Prostate gland (tissue), 2 donors: ENCODE results near the gene DYNLRB2. TPM values are rescaled to one million over a fixed set of nuclear protein-coding genes. Genes with fewer than 3 reads are reported as not detected.

Experiments used
- DNase-seq: peaks from one replicate; pipeline ENCODE4 v3.0.0-alpha.2; 2019; ENCODE audit warnings: low spot score
- H3K27ac ChIP-seq, 2 donors: fragments of 200-600 bp; sonication (generic); 2 replicates each; pipeline ENCODE4 v1.5.1; 2017 to 2019
- H3K27me3 ChIP-seq: fragments of 200-600 bp; sonication (generic); replicated peaks from 2 replicates; pipeline ENCODE4 v1.5.1; 2019; ENCODE audit not compliant: insufficient read depth
- H3K36me3 ChIP-seq, 2 donors: fragments of 200-600 bp; sonication (generic); 1 replicate in 1 of 2; 2 replicates in 1 of 2; pipeline versions ENCODE4 v1.5.1 to v1.8.1; 2017 to 2019
- H3K4me1 ChIP-seq: fragments of 200-600 bp; sonication (generic); replicated peaks from 2 replicates; pipeline ENCODE4 v1.5.1; 2019
- H3K4me3 ChIP-seq, 2 donors: fragments of 200-600 bp; sonication (generic); 2 replicates each; pipeline ENCODE4 v1.5.1; 2017 to 2019
- H3K9me3 ChIP-seq: fragments of 200-600 bp; sonication (generic); 2 replicates; pipeline ENCODE4 v1.5.1; 2017
- POLR2A ChIP-seq: fragments of 450-650 bp; IDR thresholded peaks from one replicate; pipeline ENCODE4 v1.6.1; 2016; ENCODE audit warnings: antibody characterized with exemption, mild to moderate bottlenecking
- POLR2AphosphoS5 ChIP-seq: sonication (generic); formaldehyde crosslinking; IDR thresholded peaks from one replicate; pipeline ENCODE4 v1.6.1; 2017; ENCODE audit warnings: antibody characterized with exemption
- WGBS: methylation state at CpG from one replicate; pipeline ENCODE4 v1.1.5; 2018; 5-methylcytosine and 5-hydroxymethylcytosine counted together
- intact Hi-C: fragments of 100-400 bp; cut with DNase I; formaldehyde crosslinking; loops from one replicate; pipeline ENCODE4 v1.14.2; 2022
- total RNA-seq, 2 donors: library from RNA; depleted of rRNA; stranded (reverse); fragments of >200 nt; gene quantifications; one replicate each; pipeline ENCODE4 v1.1.0, GENCODE V29; 2016
- TF ChIP-seq, protein P1 (sequence below), 4 experiments: fragments of 200-600 bp in 2 of 4; fragments of 450-650 bp in 2 of 4; sonication (generic) in 2 of 4; IDR thresholded peaks; 1 replicate in 3 of 4; 2 replicates in 1 of 4; pipeline ENCODE4 v1.5.1; 2016 to 2019; ENCODE audit warnings: antibody characterized with exemption in 4 of 4, mild to moderate bottlenecking in 2 of 4, moderate library complexity in 2 of 4

Gene DYNLRB2
- total RNA-seq, 2 donors from 2014 or later = 4.6 to 43.5 TPM

DNA sequence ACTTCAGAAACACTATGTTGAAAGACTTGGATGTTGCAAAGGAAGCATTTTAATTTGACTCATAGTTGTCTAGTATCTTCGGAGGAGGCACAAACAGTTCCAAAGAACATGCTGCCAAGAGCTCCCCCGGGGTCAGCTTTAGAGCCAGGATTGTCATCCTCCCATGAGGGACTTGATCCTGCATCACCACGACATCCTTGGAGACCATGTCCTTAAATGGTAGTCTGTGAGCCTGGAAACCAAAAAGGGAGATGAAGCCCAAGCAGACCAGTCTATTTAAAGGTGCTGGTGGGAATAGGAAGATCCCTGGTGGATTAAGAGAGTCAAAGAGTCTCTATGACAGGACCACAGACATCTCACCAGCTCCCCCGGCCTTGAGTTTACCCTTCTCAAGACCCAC lies 33.3 kb upstream of the DYNLRB2 start:
- DNase-seq = no peak
- intact Hi-C loops = no loop called here
- Histone ChIP-seq H3K27me3 (no peaks in the 10 kb centered on the region), H3K9me3 (no peaks in the 10 kb centered on the region), H3K4me3 (no peak overlapping the region), H3K36me3 (no peaks in the 10 kb centered on the region), H3K4me1 (no peaks in the 10 kb centered on the region), H3K27ac (peak overlapping the region; percentile 50 to 58)
- TF ChIP-seq, protein P1, sequence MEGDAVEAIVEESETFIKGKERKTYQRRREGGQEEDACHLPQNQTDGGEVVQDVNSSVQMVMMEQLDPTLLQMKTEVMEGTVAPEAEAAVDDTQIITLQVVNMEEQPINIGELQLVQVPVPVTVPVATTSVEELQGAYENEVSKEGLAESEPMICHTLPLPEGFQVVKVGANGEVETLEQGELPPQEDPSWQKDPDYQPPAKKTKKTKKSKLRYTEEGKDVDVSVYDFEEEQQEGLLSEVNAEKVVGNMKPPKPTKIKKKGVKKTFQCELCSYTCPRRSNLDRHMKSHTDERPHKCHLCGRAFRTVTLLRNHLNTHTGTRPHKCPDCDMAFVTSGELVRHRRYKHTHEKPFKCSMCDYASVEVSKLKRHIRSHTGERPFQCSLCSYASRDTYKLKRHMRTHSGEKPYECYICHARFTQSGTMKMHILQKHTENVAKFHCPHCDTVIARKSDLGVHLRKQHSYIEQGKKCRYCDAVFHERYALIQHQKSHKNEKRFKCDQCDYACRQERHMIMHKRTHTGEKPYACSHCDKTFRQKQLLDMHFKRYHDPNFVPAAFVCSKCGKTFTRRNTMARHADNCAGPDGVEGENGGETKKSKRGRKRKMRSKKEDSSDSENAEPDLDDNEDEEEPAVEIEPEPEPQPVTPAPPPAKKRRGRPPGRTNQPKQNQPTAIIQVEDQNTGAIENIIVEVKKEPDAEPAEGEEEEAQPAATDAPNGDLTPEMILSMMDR (IDR thresholded peaks at IDR 0.05) = no peak
- TF ChIP-seq POLR2AphosphoS5 (peak; percentile 57), POLR2A (no peak)
- 70% methylated on average over 4 of the region's 4 CpGs for WGBS

DNA sequence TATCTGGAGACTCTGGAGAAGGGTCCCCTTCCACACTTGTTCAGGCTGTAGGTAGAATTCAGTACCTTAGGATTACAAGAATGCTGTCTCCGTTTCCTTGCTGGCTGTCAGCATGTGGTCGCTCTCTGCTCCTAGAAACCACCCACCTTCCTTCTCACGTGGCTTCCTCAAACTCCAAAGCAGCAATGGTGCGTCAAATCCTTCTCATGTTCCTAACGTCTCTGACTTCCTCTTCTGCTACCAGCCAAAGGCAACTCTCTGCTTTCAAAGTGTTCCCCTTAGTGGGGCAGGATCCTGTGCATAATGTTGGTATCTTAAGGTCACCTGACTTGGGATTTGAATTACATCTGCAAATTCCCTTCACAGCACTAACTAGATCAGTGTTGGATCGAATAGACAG lies 30.9 kb upstream of the DYNLRB2 start:
- no peak for DNase-seq
- Histone ChIP-seq H3K36me3 (no peaks in the 10 kb centered on the region), H3K27ac (no peak overlapping the region), H3K4me1 (no peaks in the 10 kb centered on the region), H3K4me3 (no peak overlapping the region), H3K9me3 (no peaks in the 10 kb centered on the region), H3K27me3 (no peaks in the 10 kb centered on the region)
- intact Hi-C loops = no loop called here
- no peak for TF ChIP-seq POLR2A
- TF ChIP-seq, protein P1 (IDR thresholded peaks at IDR 0.05) = no peak
- no peak for TF ChIP-seq POLR2AphosphoS5
- 59% methylated on average over 6 of the region's 6 CpGs for WGBS

DNA sequence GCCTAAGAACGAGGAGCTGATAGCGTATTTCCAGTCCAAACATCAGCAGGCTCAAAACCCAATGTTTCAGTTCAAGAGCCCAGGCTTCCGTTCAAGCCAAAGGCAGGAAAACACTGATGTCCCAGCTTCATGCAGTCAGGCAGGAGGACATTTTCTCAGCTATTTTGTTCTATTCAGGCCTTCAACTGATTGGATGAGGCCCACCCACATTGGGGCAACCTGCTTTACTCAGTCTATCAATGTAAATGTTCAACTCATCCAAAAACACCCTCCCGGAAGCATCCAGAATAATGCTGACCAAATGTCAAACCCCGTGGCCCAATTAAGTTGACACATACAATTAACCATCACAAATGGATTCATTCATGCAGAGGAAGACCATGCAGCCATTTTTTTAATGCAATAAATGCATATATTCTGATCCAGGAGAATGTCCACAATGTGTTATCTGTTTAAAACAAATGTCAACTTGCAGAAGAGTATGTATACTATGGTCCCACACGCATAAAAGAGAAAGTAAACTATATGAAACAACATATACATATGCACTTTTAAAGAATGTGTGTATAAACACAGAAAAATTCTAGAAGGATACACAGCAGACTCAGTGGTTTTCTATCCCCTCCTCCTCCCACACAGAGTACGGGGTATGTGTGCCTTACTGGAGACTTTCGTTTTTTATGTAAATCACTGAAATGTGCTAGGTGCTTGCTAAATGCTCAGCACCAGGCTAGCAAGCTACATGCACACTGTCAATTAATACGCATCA lies 28.8 kb upstream of the DYNLRB2 start:
- no peaks in the 10 kb centered on the region for H3K27me3 ChIP-seq
- no peak for DNase-seq
- H3K4me3 ChIP-seq = no peak overlapping the region
- intact Hi-C loops = no loop called here
- no peak overlapping the region for H3K27ac ChIP-seq
- TF ChIP-seq POLR2A (no peak), POLR2AphosphoS5 (no peak)
- TF ChIP-seq, protein P1 (IDR thresholded peaks at IDR 0.05) = no peak
- 92% methylated on average over 9 of the region's 9 CpGs for WGBS
- H3K4me1 ChIP-seq = no peaks in the 10 kb centered on the region
- H3K9me3 ChIP-seq = no peaks in the 10 kb centered on the region
- no peaks in the 10 kb centered on the region for H3K36me3 ChIP-seq

DNA sequence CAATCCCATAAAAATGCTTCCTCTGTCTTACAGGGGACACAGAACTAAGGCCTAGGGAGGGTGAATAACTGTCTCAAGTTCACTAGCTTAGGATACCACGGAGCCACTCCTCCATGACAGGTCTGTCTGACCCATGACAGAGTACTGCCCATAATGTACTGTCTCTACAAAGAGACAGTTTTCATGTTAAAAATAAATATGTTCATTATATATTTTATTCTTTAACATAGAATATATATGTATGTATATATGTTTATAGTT lies 28.3 kb upstream of the DYNLRB2 start:
- WGBS = 75% methylated on average over 1 of the region's 1 CpG

DNA sequence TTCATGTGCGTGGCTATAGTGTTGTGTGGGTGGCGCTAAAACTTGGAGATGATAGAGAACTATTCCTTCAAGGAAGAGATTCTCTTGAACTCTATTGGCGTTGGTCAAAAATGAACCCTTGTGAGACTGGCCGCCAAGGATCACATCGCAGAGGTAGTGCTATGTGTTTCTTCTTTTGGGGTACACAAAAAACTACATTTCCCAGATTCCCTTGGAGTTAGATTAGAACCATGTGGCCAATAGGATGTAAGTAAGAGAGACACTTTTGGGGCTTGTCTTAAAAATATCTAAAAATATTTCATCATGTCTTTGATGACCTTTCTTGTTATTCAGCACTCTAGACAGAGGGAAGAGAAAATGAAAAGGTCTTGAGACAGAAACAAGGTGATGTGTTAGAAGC lies 25.4 kb upstream of the DYNLRB2 start:
- Histone ChIP-seq H3K4me3 (no peak overlapping the region), H3K9me3 (no peaks in the 10 kb centered on the region), H3K27ac (no peak overlapping the region), H3K36me3 (no peaks in the 10 kb centered on the region), H3K4me1 (no peaks in the 10 kb centered on the region), H3K27me3 (no peaks in the 10 kb centered on the region)
- WGBS = 97% methylated on average over 5 of the region's 5 CpGs
- no peak for DNase-seq
- TF ChIP-seq, protein P1 (IDR thresholded peaks at IDR 0.05) = no peak
- TF ChIP-seq POLR2AphosphoS5 = no peak
- no peak for TF ChIP-seq POLR2A
- intact Hi-C loops = no loop called here

More for the DNA sequence above, 28.3 kb upstream of the DYNLRB2 start:
- Histone ChIP-seq H3K27ac (no peak overlapping the region), H3K36me3 (no peaks in the 10 kb centered on the region), H3K27me3 (no peaks in the 10 kb centered on the region), H3K4me3 (no peak overlapping the region), H3K9me3 (no peaks in the 10 kb centered on the region), H3K4me1 (no peaks in the 10 kb centered on the region)
- TF ChIP-seq, protein P1 (IDR thresholded peaks at IDR 0.05) = no peak
- TF ChIP-seq POLR2AphosphoS5 (no peak), POLR2A (no peak)
- no peak for DNase-seq
- intact Hi-C loops = no loop called here
